A549 (cell line): Measurements from ENCODE around the gene MLLT11.

Experiments used
- RCOR1 ChIP-seq: fragments of 150-350 bp; IDR thresholded peaks from 2 replicates; pipeline ENCODE4 v1.6.1; 2014; ENCODE audit warnings: antibody characterized with exemption, low read length, low read depth
- TF ChIP-seq, protein P1 (sequence below): fragments of >200 bp; sonication (Bioruptor Twin); formaldehyde crosslinking; IDR thresholded peaks from 3 replicates; pipeline ENCODE4 v1.5.1; 2016

DNA sequence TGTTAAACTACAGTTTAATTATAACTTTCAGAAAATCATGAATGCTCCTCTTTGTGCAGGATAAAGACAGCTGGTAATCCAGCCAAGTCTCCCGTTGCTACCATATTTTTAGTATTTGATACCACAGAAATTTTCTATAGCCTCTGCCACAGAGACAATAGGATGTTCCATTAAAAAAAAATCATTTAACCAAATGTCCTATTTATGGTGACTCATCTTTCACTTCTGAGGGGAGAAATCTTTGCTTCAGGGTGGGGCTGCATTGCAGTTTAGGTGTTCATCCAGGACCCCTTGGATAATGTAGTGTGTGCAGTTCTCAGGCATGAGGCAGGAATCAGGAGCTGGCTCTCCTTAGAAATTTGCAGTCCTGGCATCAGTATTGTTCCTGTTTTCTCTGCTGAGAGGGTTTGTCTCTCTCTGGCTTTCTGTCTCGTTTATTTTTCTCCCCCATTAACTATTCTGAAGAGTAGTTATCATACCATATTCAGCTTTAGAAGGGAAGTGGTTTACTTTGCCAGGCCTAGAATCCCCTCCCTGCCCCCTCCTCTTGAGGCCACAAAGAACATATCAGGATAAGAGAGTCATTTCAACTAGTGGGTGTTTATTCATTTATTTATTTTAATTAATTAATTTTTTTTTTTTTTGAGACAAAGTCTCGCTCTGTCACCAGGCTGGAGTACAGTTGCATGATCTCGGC is 48.9 kb upstream of the MLLT11 start:
- TF ChIP-seq, protein P1, sequence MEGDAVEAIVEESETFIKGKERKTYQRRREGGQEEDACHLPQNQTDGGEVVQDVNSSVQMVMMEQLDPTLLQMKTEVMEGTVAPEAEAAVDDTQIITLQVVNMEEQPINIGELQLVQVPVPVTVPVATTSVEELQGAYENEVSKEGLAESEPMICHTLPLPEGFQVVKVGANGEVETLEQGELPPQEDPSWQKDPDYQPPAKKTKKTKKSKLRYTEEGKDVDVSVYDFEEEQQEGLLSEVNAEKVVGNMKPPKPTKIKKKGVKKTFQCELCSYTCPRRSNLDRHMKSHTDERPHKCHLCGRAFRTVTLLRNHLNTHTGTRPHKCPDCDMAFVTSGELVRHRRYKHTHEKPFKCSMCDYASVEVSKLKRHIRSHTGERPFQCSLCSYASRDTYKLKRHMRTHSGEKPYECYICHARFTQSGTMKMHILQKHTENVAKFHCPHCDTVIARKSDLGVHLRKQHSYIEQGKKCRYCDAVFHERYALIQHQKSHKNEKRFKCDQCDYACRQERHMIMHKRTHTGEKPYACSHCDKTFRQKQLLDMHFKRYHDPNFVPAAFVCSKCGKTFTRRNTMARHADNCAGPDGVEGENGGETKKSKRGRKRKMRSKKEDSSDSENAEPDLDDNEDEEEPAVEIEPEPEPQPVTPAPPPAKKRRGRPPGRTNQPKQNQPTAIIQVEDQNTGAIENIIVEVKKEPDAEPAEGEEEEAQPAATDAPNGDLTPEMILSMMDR = no peak
- TF ChIP-seq RCOR1 = no peak
